Hepatocyte (in vitro differentiated cells): Measurements from ENCODE around the gene FGF12. TPM values are rescaled to one million over a fixed set of nuclear protein-coding genes. Genes with fewer than 3 reads are reported as not detected.

Experiments
- DNase-seq: peaks from one replicate; pipeline ENCODE4 v3.0.0-alpha.2; 2016; ENCODE audit warnings: low spot score
- H2AFZ ChIP-seq: fragments of 200-600 bp; sonication (generic); 2 replicates; pipeline ENCODE4 v1.6.0; 2016; ENCODE audit warnings: antibody characterized with exemption, mild to moderate bottlenecking
- H3K27ac ChIP-seq: fragments of 200-600 bp; sonication (generic); 2 replicates; pipeline ENCODE4 v1.5.1; 2016; ENCODE audit warnings: mild to moderate bottlenecking
- H3K27me3 ChIP-seq: fragments of 200-600 bp; sonication (generic); 2 replicates; pipeline ENCODE4 v1.6.1; 2016
- H3K36me3 ChIP-seq: fragments of 200-600 bp; sonication (generic); replicated peaks from 2 replicates; pipeline ENCODE4 v1.5.1; 2016; ENCODE audit warnings: low read depth; ENCODE audit not compliant: insufficient read depth
- H3K4me1 ChIP-seq: fragments of 200-600 bp; sonication (generic); 2 replicates; pipeline ENCODE4 v1.5.1; 2016; ENCODE audit warnings: mild to moderate bottlenecking, moderate library complexity; ENCODE audit not compliant: insufficient read depth
- H3K4me2 ChIP-seq: fragments of 200-600 bp; sonication (generic); 2 replicates; pipeline ENCODE4 v1.6.0; 2016
- H3K4me3 ChIP-seq: fragments of 200-600 bp; sonication (generic); 2 replicates; pipeline ENCODE4 v1.5.1; 2016; ENCODE audit warnings: mild to moderate bottlenecking
- H3K79me2 ChIP-seq: fragments of 200-600 bp; sonication (generic); 2 replicates; pipeline ENCODE4 v1.6.0; 2017; ENCODE audit warnings: mild to moderate bottlenecking
- H3K9me2 ChIP-seq: fragments of 200-600 bp; sonication (generic); replicated peaks from 2 replicates; pipeline ENCODE4 v1.6.0; 2017; ENCODE audit warnings: mild to moderate bottlenecking; ENCODE audit not compliant: insufficient read depth
- H3K9me3 ChIP-seq: fragments of 200-600 bp; sonication (generic); 2 replicates; pipeline ENCODE4 v1.5.1; 2016; ENCODE audit warnings: low read depth, mild to moderate bottlenecking
- H4K20me1 ChIP-seq: fragments of 200-600 bp; sonication (generic); 2 replicates; pipeline ENCODE4 v1.6.0; 2016; ENCODE audit warnings: mild to moderate bottlenecking; ENCODE audit not compliant: insufficient read depth, poor library complexity, severe bottlenecking
- EZH2 ChIP-seq: fragments of 200-600 bp; sonication (generic); IDR thresholded peaks from 2 replicates; pipeline ENCODE4 v1.6.1; 2016; ENCODE audit warnings: antibody characterized with exemption, mild to moderate bottlenecking, borderline replicate concordance
- EZH2phosphoT487 ChIP-seq: fragments of 200-600 bp; sonication (generic); IDR thresholded peaks from one replicate; pipeline ENCODE4 v1.6.1; 2018; ENCODE audit warnings: antibody characterized with exemption, mild to moderate bottlenecking, low read depth, moderate library complexity; ENCODE audit not compliant: unreplicated experiment, severe bottlenecking
- WGBS: methylation state at CpG from one replicate; pipeline ENCODE4 v1.1.6; 2016; ENCODE audit warnings: low lambda C conversion rate; ENCODE audit errors: missing lambda C conversion rate; 5-methylcytosine and 5-hydroxymethylcytosine counted together
- polyA plus RNA-seq: library from polyadenylated mRNA; unstranded; fragments of >200 nt; fragmentation: Nextera tagmentation; extraction: Ambion mirVana; gene quantifications from 2 replicates; pipeline ENCODE4 v1.2.1, GENCODE V29; 2016
- total RNA-seq: library from RNA; depleted of rRNA; stranded (reverse); fragments of >200 nt; gene quantifications from 2 replicates; pipeline ENCODE4 v1.2.3, GENCODE V29; 2014
- TF ChIP-seq, protein P1 (sequence below): fragments of 200-600 bp; sonication (generic); IDR thresholded peaks from 2 replicates; pipeline ENCODE4 v1.5.1; 2016; ENCODE audit warnings: antibody characterized with exemption, mild to moderate bottlenecking; ENCODE audit not compliant: poor library complexity

FGF12 gene
- total and polyA plus RNA-seq, 2 experiments from 2014 or later, result 2.1 TPM

DNA sequence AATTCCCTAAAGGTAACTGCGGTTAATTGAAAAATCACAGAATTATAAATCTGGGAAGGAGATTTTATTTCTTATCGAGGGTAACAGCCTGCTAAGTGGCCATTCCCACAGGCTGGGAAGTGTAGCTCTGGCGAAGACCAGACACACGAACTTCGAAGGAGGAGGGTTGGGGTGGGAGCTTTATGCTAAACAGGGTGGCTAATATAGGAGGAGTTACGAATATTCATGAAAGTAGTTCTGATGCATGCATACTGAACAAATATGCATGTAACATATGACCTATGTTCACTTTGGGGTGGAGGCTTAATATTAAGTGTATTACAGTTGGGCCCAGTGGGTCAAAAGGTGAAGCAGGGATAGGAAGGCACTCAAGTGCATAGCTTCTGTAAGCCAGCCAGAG is 221.6 kb downstream of the FGF12 start:
- Histone ChIP-seq H4K20me1 (no peaks in the 10 kb centered on the region), H3K9me2 (no peaks in the 10 kb centered on the region), H3K27ac (no peak overlapping the region), H3K27me3 (no peaks in the 10 kb centered on the region), H3K9me3 (no peaks in the 10 kb centered on the region), H3K79me2 (no peaks in the 10 kb centered on the region), H3K36me3 (no peaks in the 10 kb centered on the region), H2AFZ (no peak overlapping the region), H3K4me3 (no peak overlapping the region), H3K4me2 (no peak overlapping the region), H3K4me1 (no peaks in the 10 kb centered on the region)
- no peak for DNase-seq
- TF ChIP-seq EZH2 (no peak), EZH2phosphoT487 (no peak)
- TF ChIP-seq, protein P1, sequence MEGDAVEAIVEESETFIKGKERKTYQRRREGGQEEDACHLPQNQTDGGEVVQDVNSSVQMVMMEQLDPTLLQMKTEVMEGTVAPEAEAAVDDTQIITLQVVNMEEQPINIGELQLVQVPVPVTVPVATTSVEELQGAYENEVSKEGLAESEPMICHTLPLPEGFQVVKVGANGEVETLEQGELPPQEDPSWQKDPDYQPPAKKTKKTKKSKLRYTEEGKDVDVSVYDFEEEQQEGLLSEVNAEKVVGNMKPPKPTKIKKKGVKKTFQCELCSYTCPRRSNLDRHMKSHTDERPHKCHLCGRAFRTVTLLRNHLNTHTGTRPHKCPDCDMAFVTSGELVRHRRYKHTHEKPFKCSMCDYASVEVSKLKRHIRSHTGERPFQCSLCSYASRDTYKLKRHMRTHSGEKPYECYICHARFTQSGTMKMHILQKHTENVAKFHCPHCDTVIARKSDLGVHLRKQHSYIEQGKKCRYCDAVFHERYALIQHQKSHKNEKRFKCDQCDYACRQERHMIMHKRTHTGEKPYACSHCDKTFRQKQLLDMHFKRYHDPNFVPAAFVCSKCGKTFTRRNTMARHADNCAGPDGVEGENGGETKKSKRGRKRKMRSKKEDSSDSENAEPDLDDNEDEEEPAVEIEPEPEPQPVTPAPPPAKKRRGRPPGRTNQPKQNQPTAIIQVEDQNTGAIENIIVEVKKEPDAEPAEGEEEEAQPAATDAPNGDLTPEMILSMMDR, result no peak
- whole genome bisulfite sequencing, result 55% methylated on average over 6 of the region's 6 CpGs

DNA sequence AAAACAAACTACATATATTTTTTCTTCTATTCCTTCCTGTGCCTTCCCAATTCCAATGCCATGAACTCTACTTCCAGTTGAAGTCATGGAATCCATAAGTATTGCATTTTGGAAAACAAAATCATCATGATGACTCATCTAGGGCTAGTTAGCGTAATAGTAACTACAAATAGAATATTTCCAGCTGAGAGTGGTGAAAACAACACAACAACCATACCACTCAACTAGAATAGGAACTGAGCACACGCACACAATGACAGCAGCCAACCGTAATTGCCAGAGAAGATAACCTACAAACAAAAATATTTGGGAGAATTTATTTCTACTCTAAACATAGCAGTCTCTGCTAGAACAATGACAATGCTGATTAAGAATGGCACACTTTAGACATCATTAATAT is 225.9 kb downstream of the FGF12 start:
- Histone ChIP-seq H3K4me2 (no peak overlapping the region), H3K27me3 (no peaks in the 10 kb centered on the region), H3K36me3 (no peaks in the 10 kb centered on the region), H3K9me3 (no peaks in the 10 kb centered on the region), H3K9me2 (no peaks in the 10 kb centered on the region), H2AFZ (no peak overlapping the region), H3K4me1 (no peaks in the 10 kb centered on the region), H3K27ac (no peak overlapping the region), H3K79me2 (no peaks in the 10 kb centered on the region), H4K20me1 (no peaks in the 10 kb centered on the region), H3K4me3 (no peak overlapping the region)
- no peak for DNase-seq
- no peak for TF ChIP-seq EZH2
- TF ChIP-seq, protein P1, result no peak
- no peak for TF ChIP-seq EZH2phosphoT487
- WGBS, result 80% methylated on average over 3 of the region's 3 CpGs

DNA sequence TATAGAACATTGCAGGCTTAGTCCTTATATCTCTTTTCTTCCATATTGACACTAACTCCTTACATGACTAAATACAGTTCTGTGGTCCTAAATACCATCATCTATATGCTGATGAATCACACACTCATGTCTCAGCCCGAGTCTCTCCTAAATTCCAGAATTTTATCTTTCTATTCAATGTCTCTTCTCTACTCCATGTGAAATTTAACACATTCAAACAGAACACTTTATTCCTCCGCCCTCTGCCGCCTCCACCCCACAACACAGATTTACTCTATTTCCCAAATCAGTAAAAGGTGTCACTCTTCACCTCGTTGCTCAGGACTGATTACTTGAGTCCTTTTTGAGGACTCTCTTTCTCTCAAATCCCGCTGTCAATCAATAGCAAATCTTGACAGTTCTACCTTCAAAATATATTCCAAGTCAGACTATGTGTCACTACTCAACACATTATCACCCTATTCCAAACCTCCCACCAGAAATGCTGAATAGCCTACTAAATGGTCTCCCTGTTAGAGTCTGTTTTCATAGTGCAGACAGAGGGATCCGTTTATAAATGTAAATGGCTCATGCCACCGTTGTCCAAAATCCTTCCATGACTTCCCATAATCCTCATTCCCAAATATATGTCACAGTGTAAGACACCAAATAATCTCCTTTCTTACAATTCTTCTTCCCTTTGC is 230.3 kb downstream of the FGF12 start:
- no peaks in the 10 kb centered on the region for H3K79me2 ChIP-seq
- no peaks in the 10 kb centered on the region for H3K9me2 ChIP-seq
- no peaks in the 10 kb centered on the region for H4K20me1 ChIP-seq
- H3K4me1 ChIP-seq, result no peaks in the 10 kb centered on the region
- H3K36me3 ChIP-seq, result no peaks in the 10 kb centered on the region
- no peaks in the 10 kb centered on the region for H3K9me3 ChIP-seq
- H3K4me3 ChIP-seq, result no peak overlapping the region
- H3K27me3 ChIP-seq, result no peaks in the 10 kb centered on the region
- 84% methylated on average over 7 of the region's 7 CpGs for WGBS
- H3K4me2 ChIP-seq, result no peak overlapping the region
- no peak for DNase-seq
- H2AFZ ChIP-seq, result no peak overlapping the region
- TF ChIP-seq EZH2phosphoT487, result no peak
- TF ChIP-seq, protein P1, result no peak
- TF ChIP-seq EZH2, result no peak
- no peak overlapping the region for H3K27ac ChIP-seq
